Upper lobe of right lung (tissue), 1 donor: ENCODE data around the gene PLXND1. TPM values are rescaled to one million over a fixed set of nuclear protein-coding genes. Genes with fewer than 3 reads are reported as not detected.
"Not testable (repeated sequence)": the region's sequence is repeated elsewhere in the genome, so short reads cannot be mapped to it uniquely, and the experiment has no call there.

Experiments
- ATAC-seq: fragments of 200-7000 bp; cut with Tn5 transposase; one replicate; pipeline ENCODE4 v1.9.1; 2020; ENCODE audit warnings: mild to moderate bottlenecking, moderate library complexity
- DNase-seq: peaks from one replicate; pipeline ENCODE4 v3.0.0-alpha.2; 2020
- H3K27ac ChIP-seq: fragments of 200-600 bp; one replicate; pipeline ENCODE4 v1.8.0; 2022
- H3K27me3 ChIP-seq: fragments of 200-600 bp; one replicate; pipeline ENCODE4 v1.8.0; 2022; ENCODE audit warnings: mild to moderate bottlenecking
- H3K36me3 ChIP-seq: fragments of 200-600 bp; one replicate; pipeline ENCODE4 v1.8.0; 2022
- H3K4me1 ChIP-seq: fragments of 200-600 bp; one replicate; pipeline ENCODE4 v1.8.0; 2022
- H3K4me3 ChIP-seq: fragments of 200-600 bp; one replicate; pipeline ENCODE4 v1.8.0; 2022; ENCODE audit warnings: mild to moderate bottlenecking
- H3K9me3 ChIP-seq: fragments of 200-600 bp; one replicate; pipeline ENCODE4 v1.8.0; 2022
- CTCF ChIP-seq: fragments of 200-600 bp; IDR thresholded peaks from one replicate; pipeline ENCODE4 v1.8.0; 2022; ENCODE audit warnings: antibody characterized with exemption
- intact Hi-C: fragments of 100-400 bp; cut with DNase I; formaldehyde crosslinking; loops from one replicate; pipeline ENCODE4 v1.11.0; 2022
- total RNA-seq: library from RNA; stranded (reverse); fragmentation: NEBNext Ultra II Directional; extraction: Animal tissue kit (Norgen Biotek cat#: 25700); gene quantifications from one replicate; pipeline ENCODE4 v1.2.1, GENCODE V29; 2021
- donor health status: DM: no; HTN: yes; CAD: no; lungs with severe emphysema.

PLXND1 gene
- total RNA-seq, 1 donor from 2014 or later, result 284 TPM

DNA sequence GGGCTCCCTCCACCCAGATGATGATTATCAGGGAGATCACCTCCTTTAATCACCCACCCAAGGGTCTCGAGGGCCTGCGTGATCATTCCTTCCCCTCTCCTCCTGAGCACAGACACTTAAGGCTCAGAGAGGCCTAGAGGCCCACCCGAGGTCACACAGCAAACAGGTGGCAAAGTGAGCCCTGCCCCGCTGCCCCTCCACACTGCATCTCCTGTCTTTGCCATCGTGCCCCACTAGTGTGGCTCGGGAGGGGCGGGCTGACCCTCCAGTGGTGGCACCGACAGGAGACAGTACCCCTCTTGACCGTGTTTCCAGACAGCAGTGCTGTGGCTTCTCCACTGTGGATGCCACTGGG lies 4.9 kb upstream of the PLXND1 start:
- H3K27ac ChIP-seq, result peak overlapping the region; percentile 75
- no peaks in the 10 kb centered on the region for H3K36me3 ChIP-seq
- intact Hi-C loops, result no loop called here
- no peak for DNase-seq
- no peak for ATAC-seq
- peaks cover 70% of the 10 kb centered on the region for H3K4me1 ChIP-seq
- H3K9me3 ChIP-seq, result no peaks in the 10 kb centered on the region
- H3K4me3 ChIP-seq, result no peak overlapping the region
- TF ChIP-seq CTCF, result no peak
- no peaks in the 10 kb centered on the region for H3K27me3 ChIP-seq

DNA sequence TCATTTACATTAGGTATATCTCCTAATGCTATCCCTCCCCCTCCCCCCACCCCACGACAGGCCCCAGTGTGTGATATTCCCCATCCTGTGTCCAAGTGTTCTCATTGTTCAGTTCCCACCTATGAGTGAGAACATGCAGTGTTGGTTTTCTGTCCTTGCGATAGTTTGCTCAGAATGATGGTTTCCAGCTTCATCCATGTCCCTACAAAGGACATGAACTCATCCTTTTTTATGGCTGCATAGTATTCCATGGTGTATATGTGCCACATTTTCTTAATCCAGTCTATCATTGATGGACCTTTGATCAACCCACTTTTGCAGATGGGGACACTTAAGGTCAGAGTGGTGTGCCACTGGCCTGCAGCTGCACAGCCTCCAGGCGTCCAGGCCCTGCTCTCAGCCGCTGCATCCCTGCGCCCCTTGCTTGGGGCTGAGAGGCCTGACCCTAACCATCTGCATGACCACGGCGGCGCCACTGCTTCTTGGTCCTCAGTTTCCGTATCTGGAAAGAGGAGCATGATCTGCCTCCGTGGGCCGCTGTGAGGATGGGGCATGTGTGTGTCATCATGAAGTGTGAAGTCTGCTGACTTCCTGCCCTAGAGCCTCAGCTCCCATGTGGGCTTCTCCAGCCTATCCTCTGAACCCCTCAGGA lies 4.4 kb upstream of the PLXND1 start:
- H3K36me3 ChIP-seq, DNase-seq, intact Hi-C loops, H3K4me3 ChIP-seq, H3K9me3 ChIP-seq, H3K27me3 ChIP-seq, ATAC-seq: not testable (repeated sequence)
- Histone ChIP-seq H3K4me1 (peaks cover 65% of the 10 kb centered on the region), H3K27ac (peak overlapping the region; percentile 75)

GRCh38 chr3:129610276-129610675 lies 3.8 kb upstream of the PLXND1 start:
- peak overlapping the region; percentile 47 for H3K27ac ChIP-seq
- TF ChIP-seq CTCF, result no peak
- H3K9me3 ChIP-seq, result no peaks in the 10 kb centered on the region
- intact Hi-C loops, result no loop called here
- no peak overlapping the region for H3K4me3 ChIP-seq
- ATAC-seq (no peak), DNase-seq (no peak)
- H3K4me1 ChIP-seq, result peaks cover 58% of the 10 kb centered on the region
- H3K36me3 ChIP-seq, result no peaks in the 10 kb centered on the region
- H3K27me3 ChIP-seq, result no peaks in the 10 kb centered on the region

GRCh38 chr3:129609591-129610182 lies 3.2 kb upstream of the PLXND1 start:
- no peak for TF ChIP-seq CTCF
- DNase-seq (no peak), ATAC-seq (no peak)
- intact Hi-C loops, result no loop called here
- no peak overlapping the region for H3K4me3 ChIP-seq
- peaks cover 53% of the 10 kb centered on the region for H3K4me1 ChIP-seq
- H3K9me3 ChIP-seq, result no peaks in the 10 kb centered on the region
- H3K27me3 ChIP-seq, result no peaks in the 10 kb centered on the region
- H3K27ac ChIP-seq, result peak overlapping the region; percentile 47
- H3K36me3 ChIP-seq, result no peaks in the 10 kb centered on the region

- no peak overlapping the region for H3K4me3 ChIP-seq
- H3K27me3 ChIP-seq, result no peaks in the 10 kb centered on the region
- no peaks in the 10 kb centered on the region for H3K9me3 ChIP-seq
- peaks cover 55% of the 10 kb centered on the region for H3K4me1 ChIP-seq
- H3K36me3 ChIP-seq, result no peaks in the 10 kb centered on the region
- no peak for DNase-seq
- H3K27ac ChIP-seq, result peak overlapping the region; percentile 36
- intact Hi-C loops, result no loop called here
- no peak for ATAC-seq
- TF ChIP-seq CTCF, result no peak
Observed at GRCh38 chr3:129608936-129609590, 2.6 kb upstream of the PLXND1 start.

GRCh38 chr3:129608087-129608935 lies 1.8 kb upstream of the PLXND1 start:
- ATAC-seq (no peak), DNase-seq (no peak)
- H3K27me3 ChIP-seq, result no peaks in the 10 kb centered on the region
- H3K4me1 ChIP-seq, result peaks cover 61% of the 10 kb centered on the region
- peak overlapping the region; percentile 87 for H3K27ac ChIP-seq
- H3K4me3 ChIP-seq, result no peak overlapping the region
- H3K9me3 ChIP-seq, result no peaks in the 10 kb centered on the region
- no peaks in the 10 kb centered on the region for H3K36me3 ChIP-seq
- peak; percentile 20 for TF ChIP-seq CTCF
- intact Hi-C loops, result no loop called here
